Measurements from ENCODE around the gene PLAGL2. TPM values are rescaled to one million over a fixed set of nuclear protein-coding genes. Genes with fewer than 3 reads are reported as not detected.

The PLAGL2 gene
- total and polyA plus RNA-seq, 9 of the 15 experiments (the other 6 are each of a cell fraction or from before 2014, with no cell fraction given): 3.1 to 24.3 (median 6.4) TPM

DNA sequence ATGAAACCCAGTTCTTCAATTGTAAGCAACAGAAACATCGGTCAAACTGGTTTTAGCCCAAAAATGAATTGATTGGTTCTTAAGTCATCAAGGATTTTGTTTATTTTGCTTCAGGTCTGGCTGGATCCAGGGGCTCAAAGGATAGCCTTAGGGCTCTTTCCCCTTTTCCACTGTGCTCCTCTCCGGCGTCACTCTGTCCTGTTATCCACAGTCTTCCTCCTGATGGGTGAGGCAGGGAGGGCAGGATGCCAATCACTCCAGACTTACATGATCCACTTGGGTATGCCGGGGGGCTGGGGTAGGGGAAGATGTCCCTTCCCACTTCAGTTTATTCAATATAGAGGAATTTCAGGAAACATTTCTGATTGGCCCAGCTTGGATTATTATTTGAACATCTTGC is 40.0 kb downstream of the PLAGL2 start:
- H2AFZ ChIP-seq (ENCODE audit: low read depth, low read length): no peak overlapping the region
- no peaks in the 10 kb centered on the region for H3K79me2 ChIP-seq (ENCODE audit: control insufficient read depth, insufficient read depth, low read length)
- no peaks in the 10 kb centered on the region for H3K27me3 ChIP-seq (ENCODE audit: control insufficient read depth in 2 of 2, insufficient read depth in 2 of 2, low read length in 2 of 2)
- DNase-seq (ENCODE audit: extremely low read depth in 1 of 4, low spot score in 3 of 4) (no peak), FAIRE-seq (no peak), ATAC-seq (no peak)
- H3K27ac ChIP-seq (ENCODE audit: extremely low read depth, low read depth, low read length): no peak overlapping the region
- POLR2A ChIA-PET: no interaction called here
- no peak overlapping the region for H3K9ac ChIP-seq (ENCODE audit: insufficient read depth in 1 of 2, low read depth in 2 of 2, low read length in 2 of 2)
- H3K36me3 ChIP-seq (ENCODE audit: control insufficient read depth, insufficient read depth, low read length): peaks cover 35% of the 10 kb centered on the region; the same call in 2 of the 3 replicates
- no peak overlapping the region for H3K4me2 ChIP-seq (ENCODE audit: insufficient read depth, low read length)
- no peaks in the 10 kb centered on the region for H4K20me1 ChIP-seq (replicated peaks; ENCODE audit: control insufficient read depth, insufficient read depth, low read length)
- intact Hi-C loops (cut with micrococcal nuclease) (no loop called here), in situ Hi-C loops (cut with MboI) (loop anchor here (25.0 kb wide), 1 partner anchor 495 kb away; the partner anchor contains the start of gene C20orf203)
- no TSS peak for BruUV-seq (replicated peaks)
- H3K9me3 ChIP-seq (replicated peaks; ENCODE audit: control insufficient read depth, insufficient read depth, low read depth, low read length): no peaks in the 10 kb centered on the region
- TF ChIP-seq AFF1 (IDR thresholded peaks at IDR 0.05; ENCODE audit: low read depth in 1 of 2, partially characterized antibody in 2 of 2) (no peak), JUNB (CRISPR knock-in tag; conservative IDR thresholded peaks at IDR 0.05) (no peak)
- no peaks in the 10 kb centered on the region for H3K9me1 ChIP-seq (ENCODE audit: control insufficient read depth, insufficient read depth, low read length)
- CTCF ChIA-PET (ENCODE audit: low intra/inter-chr PET ratio): interaction anchor here (0.6 kb wide), 1 partner anchor 727 kb away, joined by 6 read pairs; no protein-coding TSS in a partner anchor
- 92% methylated on average over 4 of the region's 4 CpGs for WGBS (ENCODE audit: insufficient coverage, low coverage, missing lambda C conversion rate)
- peaks cover 0 to 7% of the 10 kb centered on the region in 2 experiments; a peak in 1 of 5 replicates for H3K4me1 ChIP-seq (replicated peaks in 1 of 2; ENCODE audit: control insufficient read depth in 2 of 2, insufficient read depth in 2 of 2, low read length in 2 of 2)
- no peak overlapping the region for H3K4me3 ChIP-seq
